SJCRH30 (cell line): ENCODE data around the gene DCLRE1B. TPM values are rescaled to one million over a fixed set of nuclear protein-coding genes. Genes with fewer than 3 reads are reported as not detected.

Source experiments
- DNase-seq, 2 experiments: peaks; one replicate each; pipeline ENCODE4 v3.0.0-alpha.2; 2015 to 2020
- H3K27ac ChIP-seq: fragments of 250-450 bp; sonication (Bioruptor Pico); 2 replicates; pipeline ENCODE4 v1.5.1; 2020; ENCODE audit warnings: mild to moderate bottlenecking, moderate library complexity
- H3K27me3 ChIP-seq: fragments of 250-450 bp; sonication (Bioruptor Pico); 2 replicates; pipeline ENCODE4 v1.5.1; 2020; ENCODE audit warnings: mild to moderate bottlenecking, moderate library complexity
- H3K36me3 ChIP-seq: fragments of 250-450 bp; sonication (Bioruptor Pico); 2 replicates; pipeline ENCODE4 v1.5.1; 2020; ENCODE audit warnings: mild to moderate bottlenecking, moderate library complexity
- H3K4me1 ChIP-seq: fragments of 250-450 bp; sonication (Bioruptor Pico); 2 replicates; pipeline ENCODE4 v1.5.1; 2020; ENCODE audit warnings: mild to moderate bottlenecking, moderate library complexity
- H3K4me3 ChIP-seq: fragments of 250-450 bp; sonication (Bioruptor Pico); 2 replicates; pipeline ENCODE4 v1.5.1; 2020; ENCODE audit warnings: mild to moderate bottlenecking, moderate library complexity
- H3K9me3 ChIP-seq: fragments of 250-450 bp; sonication (Bioruptor Pico); replicated peaks from 2 replicates; pipeline ENCODE4 v1.5.1; 2020; ENCODE audit warnings: mild to moderate bottlenecking, moderate library complexity
- total RNA-seq: library from RNA; depleted of rRNA; stranded (reverse); fragments of >200 nt; shearing (Covaris generic); gene quantifications from 2 replicates; pipeline ENCODE4 v1.2.3, GENCODE V29; 2014

DCLRE1B gene
- total RNA-seq, 1 experiment from 2014 or later = 25.3 TPM

DNA sequence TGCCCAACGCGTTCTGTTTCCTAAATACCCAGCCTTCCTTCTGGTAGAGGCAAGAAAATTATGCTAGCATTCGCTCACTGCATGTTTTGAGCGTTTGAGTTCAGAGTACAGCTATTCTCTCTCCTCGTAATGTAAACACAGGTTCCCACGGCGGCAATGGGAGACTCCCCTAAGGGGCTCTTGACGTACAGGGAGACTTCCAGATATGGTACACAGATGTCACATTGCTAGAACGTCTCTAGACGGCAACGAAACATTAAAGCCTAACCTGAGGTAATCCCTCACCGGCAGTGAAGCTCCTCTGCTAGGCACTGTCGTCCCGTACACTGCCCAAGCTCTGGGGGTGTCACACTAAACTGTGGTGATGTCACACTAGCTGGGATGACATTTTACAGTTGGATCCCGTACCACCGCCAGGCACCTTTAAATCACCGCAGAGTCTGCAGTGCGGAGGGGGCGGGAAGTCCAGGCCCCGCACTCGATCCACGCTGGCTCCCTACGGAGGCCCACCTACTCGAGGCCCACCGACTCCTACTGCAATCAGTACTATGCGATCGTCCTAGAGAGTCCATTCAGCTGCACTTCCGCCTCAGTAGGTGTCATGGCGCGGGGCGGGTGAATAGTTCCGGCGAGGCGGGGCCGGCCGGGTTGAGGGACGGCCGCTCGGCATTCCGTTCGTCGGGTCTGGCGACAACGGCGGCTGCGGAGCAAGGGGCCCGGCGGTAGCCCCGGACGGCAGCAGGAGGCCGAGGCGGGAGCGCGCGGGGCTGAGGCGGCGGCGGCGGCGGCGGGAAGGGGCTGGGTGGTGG is 24.0 kb downstream of the DCLRE1B start, which contains the start of gene HIPK1:
TSS of gene HIPK1 (plus strand) at position 384 of the 809 bp plus-strand sequence.
- H3K4me1 ChIP-seq = peaks cover 9% of the 10 kb centered on the region
- no peaks in the 10 kb centered on the region for H3K27me3 ChIP-seq
- peak within 1 kb of the TSS; percentile 87 for H3K4me3 ChIP-seq
- H3K36me3 ChIP-seq = no peaks in the 10 kb centered on the region
- DNase-seq = peak; percentile 89 to 94
- peak within 1 kb of the TSS; percentile 44 for H3K27ac ChIP-seq
- no peaks in the 10 kb centered on the region for H3K9me3 ChIP-seq

DNA sequence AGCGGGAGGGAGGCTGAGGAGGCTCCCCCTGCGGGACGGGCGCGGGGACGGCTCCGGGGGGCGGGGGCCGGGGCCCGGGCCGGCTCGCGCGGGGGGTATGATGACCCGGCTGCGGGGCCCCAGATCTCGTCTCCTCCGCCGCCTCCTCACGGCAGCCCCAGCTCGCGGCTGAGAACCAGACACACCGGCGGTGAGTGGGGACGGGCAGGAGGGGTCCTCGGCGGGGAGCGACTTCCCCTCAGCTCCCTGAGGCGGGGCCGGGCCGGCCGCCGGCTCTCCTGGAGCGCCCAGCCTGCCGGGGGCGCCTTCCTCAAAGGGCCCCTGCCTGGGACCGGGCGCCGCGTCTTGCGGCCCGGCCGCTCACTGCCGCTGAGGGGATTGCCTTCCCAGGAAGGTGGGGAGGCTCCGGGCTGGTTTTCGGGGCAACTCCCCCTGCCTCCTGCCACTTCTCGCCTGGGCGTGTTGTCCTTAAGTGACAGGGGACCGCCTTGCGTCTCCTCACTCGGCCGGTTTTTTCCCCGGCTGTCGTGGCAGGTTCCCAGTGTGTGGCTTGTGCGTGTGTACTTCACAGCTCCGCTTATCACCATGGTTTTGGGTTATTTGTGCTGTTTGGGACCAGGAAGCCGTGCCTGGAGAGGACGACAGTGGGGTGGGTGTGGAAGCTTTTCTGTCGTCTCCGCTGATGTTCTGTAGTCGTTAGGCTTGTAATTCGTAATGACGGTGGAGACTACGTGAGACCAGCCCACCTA is 24.8 kb downstream of the DCLRE1B start:
- peak; percentile 30 to 47 for DNase-seq
- H3K27me3 ChIP-seq = no peaks in the 10 kb centered on the region
- peak overlapping the region; percentile 87 for H3K4me3 ChIP-seq
- H3K4me1 ChIP-seq = peaks cover 9% of the 10 kb centered on the region
- H3K36me3 ChIP-seq = no peaks in the 10 kb centered on the region
- peak overlapping the region; percentile 31 for H3K27ac ChIP-seq
- H3K9me3 ChIP-seq = no peaks in the 10 kb centered on the region

DNA sequence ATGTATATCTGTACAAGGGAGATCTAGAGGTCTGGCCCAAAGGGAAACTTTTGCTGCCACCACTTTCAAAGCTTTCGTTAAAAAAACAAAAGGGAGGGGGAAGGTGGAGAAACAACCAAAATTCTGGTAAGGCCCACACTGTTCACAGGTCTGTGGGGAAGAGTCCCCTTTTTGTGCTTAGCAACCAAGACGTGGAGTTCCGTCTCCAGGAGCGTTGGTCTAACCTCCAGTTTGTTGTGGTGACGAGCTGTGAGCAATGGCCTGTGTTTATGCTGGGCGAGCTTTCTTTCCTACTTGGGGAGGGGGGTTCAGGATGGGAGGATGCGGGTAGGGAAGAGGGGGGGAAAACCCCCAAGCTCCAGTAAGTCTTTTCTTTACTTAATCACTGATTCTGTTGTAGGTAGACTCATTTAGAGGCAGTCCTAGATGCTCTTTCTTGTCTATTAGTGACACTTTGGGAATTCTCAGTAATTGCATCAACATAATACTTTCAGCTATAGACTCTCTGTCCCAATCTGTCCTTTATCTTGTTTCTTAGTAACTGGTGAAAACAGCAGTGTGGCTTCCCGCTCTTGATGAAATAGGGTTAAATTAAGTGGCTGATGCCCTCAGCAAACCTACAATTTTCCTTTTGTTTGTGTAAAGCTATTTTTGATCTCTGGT is 25.5 kb downstream of the DCLRE1B start:
- DNase-seq = peak in 1 of 2 experiments; percentile 31
- H3K9me3 ChIP-seq = no peaks in the 10 kb centered on the region
- no peaks in the 10 kb centered on the region for H3K27me3 ChIP-seq
- H3K4me3 ChIP-seq = peak overlapping the region; percentile 87
- H3K36me3 ChIP-seq = no peaks in the 10 kb centered on the region
- peak overlapping the region; percentile 31; the same call in 1 of the 2 replicates for H3K27ac ChIP-seq
- peaks cover 9% of the 10 kb centered on the region for H3K4me1 ChIP-seq

DNA sequence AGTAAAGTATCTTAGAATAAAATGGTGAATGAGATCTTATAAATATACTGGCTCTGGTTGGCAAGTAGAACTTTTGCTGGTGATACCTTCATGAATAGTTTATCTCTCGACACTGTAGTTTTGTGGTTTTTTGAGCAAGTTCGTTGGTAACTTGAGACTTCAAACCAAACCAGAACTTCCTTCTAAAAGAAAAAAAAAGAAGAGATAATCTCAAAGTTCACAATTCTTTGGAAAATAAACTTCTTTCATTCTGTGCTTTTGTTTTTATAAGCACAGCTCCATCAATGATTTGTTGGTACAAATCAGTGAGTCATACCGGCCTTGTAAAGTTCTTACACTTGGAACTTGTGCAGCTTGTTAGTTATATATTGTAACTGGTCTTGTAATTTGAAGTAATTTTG is 26.3 kb downstream of the DCLRE1B start:
- peaks cover 9% of the 10 kb centered on the region for H3K4me1 ChIP-seq
- no peak overlapping the region for H3K27ac ChIP-seq
- H3K9me3 ChIP-seq = no peaks in the 10 kb centered on the region
- peak in 1 of 2 experiments; percentile 16 for DNase-seq
- H3K27me3 ChIP-seq = no peaks in the 10 kb centered on the region
- H3K36me3 ChIP-seq = no peaks in the 10 kb centered on the region
- peak overlapping the region; percentile 87 for H3K4me3 ChIP-seq

DNA sequence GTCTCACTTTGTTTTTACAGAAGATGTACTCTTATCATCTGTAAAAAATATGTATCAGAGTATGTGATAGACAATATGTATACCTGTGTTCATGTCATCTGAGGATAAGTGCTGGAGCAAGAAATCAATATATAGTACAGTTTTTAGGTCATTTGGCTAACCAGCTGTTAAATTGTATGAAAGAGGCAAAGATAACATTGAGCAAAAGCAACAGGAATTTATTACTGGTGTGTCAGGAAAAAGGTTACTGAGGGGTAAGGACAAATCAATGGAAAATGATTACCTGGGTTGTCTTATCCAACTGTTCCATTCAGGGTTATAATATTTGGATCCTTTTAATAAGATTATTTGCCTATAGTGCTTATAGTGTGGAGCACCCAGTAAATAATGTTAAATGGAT is 28.9 kb downstream of the DCLRE1B start:
- no peaks in the 10 kb centered on the region for H3K36me3 ChIP-seq
- no peak overlapping the region for H3K4me3 ChIP-seq
- H3K9me3 ChIP-seq = no peaks in the 10 kb centered on the region
- H3K4me1 ChIP-seq = peaks cover 9% of the 10 kb centered on the region
- H3K27me3 ChIP-seq = no peaks in the 10 kb centered on the region
- no peak for DNase-seq
- no peak overlapping the region for H3K27ac ChIP-seq

DNA sequence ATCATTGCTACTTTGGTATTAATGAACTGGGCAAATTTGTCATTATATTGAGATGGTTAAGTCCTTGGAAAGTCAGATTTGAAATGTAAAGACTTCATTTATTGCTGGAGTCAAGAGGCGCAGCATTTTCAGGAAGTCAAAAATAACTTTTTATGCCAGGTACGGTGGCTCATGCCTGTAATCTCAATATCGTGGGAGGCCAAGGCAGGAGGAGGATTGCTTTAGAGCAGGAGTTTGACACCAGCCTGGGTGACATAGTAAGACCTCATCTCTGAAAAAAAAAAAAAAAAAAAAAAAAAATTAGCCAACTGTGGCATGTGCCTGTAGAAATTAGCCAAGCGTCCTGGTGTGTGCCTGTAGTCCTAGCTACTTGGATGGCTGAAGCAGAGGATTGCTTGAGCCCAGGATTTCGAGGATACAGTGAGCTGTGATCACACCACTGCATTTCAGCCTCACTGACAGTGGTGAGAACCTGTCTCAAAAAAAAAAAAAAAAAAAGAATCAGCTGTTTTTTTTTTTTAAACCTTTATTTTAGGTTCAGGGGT is 29.5 kb downstream of the DCLRE1B start:
- no peak overlapping the region for H3K27ac ChIP-seq
- no peak overlapping the region for H3K4me3 ChIP-seq
- DNase-seq = no peak

DNA sequence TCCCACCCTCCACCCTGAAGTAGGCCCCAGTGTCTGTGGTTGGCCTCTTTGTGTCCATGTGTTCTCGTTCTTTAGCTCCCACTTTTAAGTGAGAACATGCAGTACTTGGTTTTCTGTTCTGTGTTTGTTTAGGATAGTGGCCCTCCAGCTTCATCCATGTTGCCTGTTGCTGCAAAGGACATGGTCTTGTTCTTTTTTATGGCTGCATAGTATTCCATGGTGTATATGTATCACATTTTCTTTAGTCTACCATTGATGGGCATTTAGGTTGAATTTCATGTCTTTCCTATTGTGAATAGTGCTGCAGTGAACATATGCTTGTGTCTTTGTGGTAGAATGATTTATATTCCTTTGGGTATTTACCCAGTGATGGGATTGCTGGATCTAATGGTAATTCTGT is 30.1 kb downstream of the DCLRE1B start:
- H3K4me1 ChIP-seq = peaks cover 9% of the 10 kb centered on the region
- DNase-seq = no peak

More for the DNA sequence above, 29.5 kb downstream of the DCLRE1B start:
- no peaks in the 10 kb centered on the region for H3K9me3 ChIP-seq
- no peaks in the 10 kb centered on the region for H3K36me3 ChIP-seq
- H3K4me1 ChIP-seq = peaks cover 9% of the 10 kb centered on the region
- no peaks in the 10 kb centered on the region for H3K27me3 ChIP-seq

DNA sequence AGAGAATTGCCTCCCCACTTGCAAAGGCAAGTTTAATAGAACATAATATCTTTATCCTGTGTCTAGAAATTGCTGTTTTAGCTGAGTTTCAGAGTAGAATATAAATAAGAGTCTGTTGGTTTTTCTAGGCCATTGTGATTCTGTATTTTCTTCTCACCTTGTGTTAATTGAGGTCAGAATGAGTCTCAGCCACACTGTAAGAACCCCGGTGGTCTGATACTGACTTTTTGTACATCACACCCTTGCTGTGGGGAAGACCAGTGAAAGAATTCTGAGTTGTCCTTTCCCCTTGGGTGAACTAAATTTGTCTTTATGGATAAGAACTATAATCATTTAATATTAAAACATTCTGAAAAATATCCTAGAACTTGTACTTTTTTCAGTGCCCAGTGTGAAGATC is 30.8 kb downstream of the DCLRE1B start:
- Histone ChIP-seq H3K27me3 (no peaks in the 10 kb centered on the region), H3K9me3 (no peaks in the 10 kb centered on the region), H3K36me3 (peaks cover under 1% of the 10 kb centered on the region), H3K27ac (no peak overlapping the region), H3K4me1 (peaks cover 9% of the 10 kb centered on the region), H3K4me3 (no peak overlapping the region)
- no peak for DNase-seq

More for the DNA sequence above, 30.1 kb downstream of the DCLRE1B start:
- Histone ChIP-seq H3K27ac (no peak overlapping the region), H3K27me3 (no peaks in the 10 kb centered on the region), H3K36me3 (no peaks in the 10 kb centered on the region), H3K4me3 (no peak overlapping the region), H3K9me3 (no peaks in the 10 kb centered on the region)

DNA sequence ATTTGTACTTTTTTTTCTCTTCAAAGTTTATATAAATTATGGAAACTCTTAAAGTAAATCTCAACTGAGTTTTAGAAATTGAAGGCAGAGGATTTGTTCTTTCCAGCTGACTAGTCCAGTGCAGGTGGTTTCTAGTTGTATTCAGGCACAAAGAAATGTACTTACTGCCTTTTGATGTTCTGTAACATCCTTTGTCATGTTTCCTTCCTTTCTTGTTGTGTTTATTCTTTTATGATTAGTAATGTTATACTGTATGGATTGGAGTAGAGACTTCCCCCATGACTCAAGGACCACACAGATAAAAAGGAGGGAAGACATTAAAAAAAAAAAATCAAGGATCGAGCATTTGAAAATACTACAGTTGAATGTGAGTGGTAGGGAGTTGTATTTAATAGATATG is 32.0 kb downstream of the DCLRE1B start:
- no peak for DNase-seq
- H3K9me3 ChIP-seq = no peaks in the 10 kb centered on the region
- H3K27me3 ChIP-seq = no peaks in the 10 kb centered on the region
- no peak overlapping the region for H3K4me3 ChIP-seq
- H3K27ac ChIP-seq = no peak overlapping the region
- H3K4me1 ChIP-seq = no peaks in the 10 kb centered on the region
- H3K36me3 ChIP-seq = peaks cover 10% of the 10 kb centered on the region

DNA sequence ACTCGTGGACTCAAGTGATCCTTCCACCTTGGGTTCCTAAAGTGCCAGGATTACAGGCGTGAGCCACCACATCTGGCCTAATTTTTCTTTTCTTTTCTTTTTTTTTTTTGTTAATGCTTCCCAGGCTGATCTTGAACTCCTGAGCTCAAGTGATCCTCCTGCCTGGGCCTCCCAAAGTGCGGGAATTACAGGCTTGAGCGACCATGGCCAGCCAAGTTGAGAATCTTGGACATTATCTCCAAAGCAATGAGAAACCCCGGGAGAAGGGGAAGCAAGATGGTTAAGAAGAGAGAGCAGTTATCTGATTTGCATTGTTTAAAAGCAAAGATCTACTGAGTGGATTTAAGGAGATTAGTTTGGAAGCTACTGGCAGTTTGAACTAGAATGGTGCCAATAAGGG is 33.1 kb downstream of the DCLRE1B start:
- no peak for DNase-seq
- Histone ChIP-seq H3K4me1 (no peaks in the 10 kb centered on the region), H3K4me3 (no peak overlapping the region), H3K27me3 (no peaks in the 10 kb centered on the region), H3K9me3 (no peaks in the 10 kb centered on the region), H3K36me3 (peaks cover 20% of the 10 kb centered on the region), H3K27ac (no peak overlapping the region)

DNA sequence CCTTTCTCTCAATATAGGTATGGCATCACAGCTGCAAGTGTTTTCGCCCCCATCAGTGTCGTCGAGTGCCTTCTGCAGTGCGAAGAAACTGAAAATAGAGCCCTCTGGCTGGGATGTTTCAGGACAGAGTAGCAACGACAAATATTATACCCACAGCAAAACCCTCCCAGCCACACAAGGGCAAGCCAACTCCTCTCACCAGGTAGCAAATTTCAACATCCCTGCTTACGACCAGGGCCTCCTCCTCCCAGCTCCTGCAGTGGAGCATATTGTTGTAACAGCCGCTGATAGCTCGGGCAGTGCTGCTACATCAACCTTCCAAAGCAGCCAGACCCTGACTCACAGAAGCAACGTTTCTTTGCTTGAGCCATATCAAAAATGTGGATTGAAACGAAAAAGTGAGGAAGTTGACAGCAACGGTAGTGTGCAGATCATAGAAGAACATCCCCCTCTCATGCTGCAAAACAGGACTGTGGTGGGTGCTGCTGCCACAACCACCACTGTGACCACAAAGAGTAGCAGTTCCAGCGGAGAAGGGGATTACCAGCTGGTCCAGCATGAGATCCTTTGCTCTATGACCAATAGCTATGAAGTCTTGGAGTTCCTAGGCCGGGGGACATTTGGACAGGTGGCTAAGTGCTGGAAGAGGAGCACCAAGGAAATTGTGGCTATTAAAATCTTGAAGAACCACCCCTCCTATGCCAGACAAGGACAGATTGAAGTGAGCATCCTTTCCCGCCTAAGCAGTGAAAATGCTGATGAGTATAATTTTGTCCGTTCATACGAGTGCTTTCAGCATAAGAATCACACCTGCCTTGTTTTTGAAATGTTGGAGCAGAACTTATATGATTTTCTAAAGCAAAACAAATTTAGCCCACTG is 35.5 kb downstream of the DCLRE1B start:
- Histone ChIP-seq H3K27me3 (no peaks in the 10 kb centered on the region), H3K27ac (no peak overlapping the region), H3K36me3 (peaks cover 32% of the 10 kb centered on the region), H3K9me3 (no peaks in the 10 kb centered on the region), H3K4me3 (no peak overlapping the region), H3K4me1 (no peaks in the 10 kb centered on the region)
- DNase-seq = no peak

DNA sequence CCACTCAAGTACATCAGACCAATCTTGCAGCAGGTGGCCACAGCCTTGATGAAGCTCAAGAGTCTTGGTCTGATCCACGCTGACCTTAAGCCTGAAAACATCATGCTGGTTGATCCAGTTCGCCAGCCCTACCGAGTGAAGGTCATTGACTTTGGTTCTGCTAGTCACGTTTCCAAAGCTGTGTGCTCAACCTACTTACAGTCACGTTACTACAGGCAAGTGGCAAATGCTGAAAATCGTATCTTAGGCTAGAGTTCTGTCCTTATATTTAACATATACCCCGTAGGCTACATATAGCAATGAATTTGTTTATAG is 36.1 kb downstream of the DCLRE1B start:
- H3K36me3 ChIP-seq = peaks cover 38% of the 10 kb centered on the region
- no peaks in the 10 kb centered on the region for H3K27me3 ChIP-seq
- DNase-seq = no peak
- no peaks in the 10 kb centered on the region for H3K4me1 ChIP-seq
- H3K9me3 ChIP-seq = no peaks in the 10 kb centered on the region
- no peak overlapping the region for H3K27ac ChIP-seq
- no peak overlapping the region for H3K4me3 ChIP-seq

DNA sequence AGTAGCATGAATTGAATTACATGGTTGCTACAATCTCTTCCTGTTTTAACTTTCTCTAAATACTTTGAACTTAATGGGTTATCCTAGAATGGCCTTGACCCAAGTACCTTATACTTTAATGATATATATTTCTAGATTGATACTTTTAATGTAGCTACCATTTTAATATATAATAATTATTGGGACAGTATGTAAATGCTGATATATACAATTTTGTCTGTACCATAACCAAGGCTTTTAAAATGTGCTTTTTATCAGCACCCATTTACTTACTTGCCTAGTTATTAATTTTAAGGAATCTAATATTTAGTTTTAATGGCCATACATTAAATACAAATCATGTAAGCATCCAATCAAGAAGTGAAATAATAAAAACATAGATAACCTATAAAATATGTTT is 37.4 kb downstream of the DCLRE1B start:
- H3K9me3 ChIP-seq = no peaks in the 10 kb centered on the region
- peaks cover 40% of the 10 kb centered on the region for H3K36me3 ChIP-seq
- H3K27ac ChIP-seq = no peak overlapping the region
- H3K27me3 ChIP-seq = no peaks in the 10 kb centered on the region
- no peaks in the 10 kb centered on the region for H3K4me1 ChIP-seq
- no peak overlapping the region for H3K4me3 ChIP-seq
- no peak for DNase-seq
